Astrocyte (in vitro differentiated cells and primary cell): ENCODE results near the gene MED9.

Experiments
- CTCF ChIP-seq: IDR thresholded peaks from 2 replicates; pipeline ENCODE4 v1.5.1; 2011; ENCODE audit warnings: low read depth, mild to moderate bottlenecking, inconsistent platforms, low read length, moderate library complexity; ENCODE audit not compliant: insufficient read depth
- EZH2 ChIP-seq: IDR thresholded peaks from 2 replicates; pipeline ENCODE4 v1.6.1; 2012; ENCODE audit warnings: mild to moderate bottlenecking, low read length, inconsistent platforms; ENCODE audit not compliant: insufficient read depth

- TF ChIP-seq CTCF (no peak), EZH2 (no peak)
These were observed 14.6 kb upstream of the MED9 start for GRCh38 chr17:17462048-17462824.
